Peyer's patch (tissue), 4 donors: ENCODE data around the gene ZNF785. TPM values are rescaled to one million over a fixed set of nuclear protein-coding genes. Genes with fewer than 3 reads are reported as not detected.

ENCODE experiments used
- DNase-seq, 3 donors: peaks; one replicate each; pipeline ENCODE4 v3.0.0-alpha.2; 2017 to 2019
- H3K27ac ChIP-seq, 4 donors: fragments of 200-600 bp; sonication (generic); one replicate each; pipeline ENCODE4 v1.5.1; 2016 to 2019
- H3K27me3 ChIP-seq, 2 donors: fragments of 200-600 bp; sonication (generic); one replicate each; pipeline ENCODE4 v1.5.1; 2019
- H3K36me3 ChIP-seq, 3 donors: fragments of 200-600 bp; sonication (generic); one replicate each; pipeline ENCODE4 v1.5.1; 2016 to 2019
- H3K4me1 ChIP-seq, 4 donors: fragments of 200-600 bp; sonication (generic); one replicate each; pipeline ENCODE4 v1.5.1; 2016 to 2019
- H3K4me3 ChIP-seq, 4 donors: fragments of 200-600 bp; sonication (generic); 1 replicate in 3 of 4; 2 replicates in 1 of 4; pipeline ENCODE4 v1.5.1; 2016 to 2019; ENCODE audit warnings: mild to moderate bottlenecking in 1 of 4
- H3K9me3 ChIP-seq, 4 donors: fragments of 200-600 bp; sonication (generic); one replicate each; pipeline ENCODE4 v1.5.1; 2016 to 2019; ENCODE audit warnings: mild to moderate bottlenecking in 1 of 4
- POLR2A ChIP-seq, 2 donors: fragments of 450-650 bp; IDR thresholded peaks; one replicate each; pipeline ENCODE4 v1.5.1; 2017; ENCODE audit warnings: antibody characterized with exemption in 2 of 2, mild to moderate bottlenecking in 2 of 2, moderate library complexity in 2 of 2
- total RNA-seq, 4 donors: library from RNA; depleted of rRNA; stranded (reverse); fragments of >200 nt; gene quantifications; one replicate each; pipeline ENCODE4 v1.1.0, GENCODE V29; 2016
- TF ChIP-seq, protein P1 (sequence below), 6 experiments: fragments of 450-650 bp in 4 of 6; fragments of 200-600 bp in 2 of 6; sonication (generic) in 1 of 6; IDR thresholded peaks; one replicate each; pipeline ENCODE4 v1.5.1; 2017 to 2019; ENCODE audit warnings: antibody characterized with exemption in 6 of 6, mild to moderate bottlenecking in 3 of 6, moderate library complexity in 1 of 6

The ZNF785 gene
- total RNA-seq, 4 donors from 2014 or later = 13.7 to 55.0 (median 29.3) TPM

DNA sequence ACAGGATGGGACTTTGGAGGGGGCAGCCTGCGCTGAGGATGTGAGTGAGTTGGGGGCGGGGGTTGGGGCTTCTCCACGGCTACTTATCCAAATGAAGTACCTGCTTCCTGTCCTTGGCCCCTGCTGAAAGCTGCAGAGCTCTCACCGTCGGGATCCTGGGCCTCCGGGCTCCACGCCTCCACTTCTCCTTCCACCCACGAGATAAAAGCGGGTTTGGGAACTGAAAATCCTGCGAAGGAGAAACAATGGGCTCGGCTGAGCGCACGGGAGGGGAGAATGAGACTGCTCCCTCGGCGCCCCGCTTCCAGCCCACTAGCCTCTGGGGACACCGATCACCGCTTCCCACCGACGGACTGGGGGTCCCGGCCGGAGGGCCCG is 486 bp downstream of the ZNF785 start:
- peak overlapping the region; percentile 85 to 92 (median 88) for H3K27ac ChIP-seq
- H3K9me3 ChIP-seq = no peaks in the 10 kb centered on the region
- H3K27me3 ChIP-seq = no peaks in the 10 kb centered on the region
- peak in 2 of 3 donors; percentile 29 to 52 for DNase-seq
- H3K4me3 ChIP-seq = peak overlapping the region; percentile 68 to 90 (median 78)
- no peak for TF ChIP-seq POLR2A (IDR thresholded peaks at IDR 0.05)
- TF ChIP-seq, protein P1, sequence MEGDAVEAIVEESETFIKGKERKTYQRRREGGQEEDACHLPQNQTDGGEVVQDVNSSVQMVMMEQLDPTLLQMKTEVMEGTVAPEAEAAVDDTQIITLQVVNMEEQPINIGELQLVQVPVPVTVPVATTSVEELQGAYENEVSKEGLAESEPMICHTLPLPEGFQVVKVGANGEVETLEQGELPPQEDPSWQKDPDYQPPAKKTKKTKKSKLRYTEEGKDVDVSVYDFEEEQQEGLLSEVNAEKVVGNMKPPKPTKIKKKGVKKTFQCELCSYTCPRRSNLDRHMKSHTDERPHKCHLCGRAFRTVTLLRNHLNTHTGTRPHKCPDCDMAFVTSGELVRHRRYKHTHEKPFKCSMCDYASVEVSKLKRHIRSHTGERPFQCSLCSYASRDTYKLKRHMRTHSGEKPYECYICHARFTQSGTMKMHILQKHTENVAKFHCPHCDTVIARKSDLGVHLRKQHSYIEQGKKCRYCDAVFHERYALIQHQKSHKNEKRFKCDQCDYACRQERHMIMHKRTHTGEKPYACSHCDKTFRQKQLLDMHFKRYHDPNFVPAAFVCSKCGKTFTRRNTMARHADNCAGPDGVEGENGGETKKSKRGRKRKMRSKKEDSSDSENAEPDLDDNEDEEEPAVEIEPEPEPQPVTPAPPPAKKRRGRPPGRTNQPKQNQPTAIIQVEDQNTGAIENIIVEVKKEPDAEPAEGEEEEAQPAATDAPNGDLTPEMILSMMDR (IDR thresholded peaks at IDR 0.05) = no peak
- peaks cover 0 to 35% (median 0%) of the 10 kb centered on the region in 3 donors for H3K36me3 ChIP-seq
- peaks cover 0 to 31% (median 2%) of the 10 kb centered on the region in 4 donors for H3K4me1 ChIP-seq

DNA sequence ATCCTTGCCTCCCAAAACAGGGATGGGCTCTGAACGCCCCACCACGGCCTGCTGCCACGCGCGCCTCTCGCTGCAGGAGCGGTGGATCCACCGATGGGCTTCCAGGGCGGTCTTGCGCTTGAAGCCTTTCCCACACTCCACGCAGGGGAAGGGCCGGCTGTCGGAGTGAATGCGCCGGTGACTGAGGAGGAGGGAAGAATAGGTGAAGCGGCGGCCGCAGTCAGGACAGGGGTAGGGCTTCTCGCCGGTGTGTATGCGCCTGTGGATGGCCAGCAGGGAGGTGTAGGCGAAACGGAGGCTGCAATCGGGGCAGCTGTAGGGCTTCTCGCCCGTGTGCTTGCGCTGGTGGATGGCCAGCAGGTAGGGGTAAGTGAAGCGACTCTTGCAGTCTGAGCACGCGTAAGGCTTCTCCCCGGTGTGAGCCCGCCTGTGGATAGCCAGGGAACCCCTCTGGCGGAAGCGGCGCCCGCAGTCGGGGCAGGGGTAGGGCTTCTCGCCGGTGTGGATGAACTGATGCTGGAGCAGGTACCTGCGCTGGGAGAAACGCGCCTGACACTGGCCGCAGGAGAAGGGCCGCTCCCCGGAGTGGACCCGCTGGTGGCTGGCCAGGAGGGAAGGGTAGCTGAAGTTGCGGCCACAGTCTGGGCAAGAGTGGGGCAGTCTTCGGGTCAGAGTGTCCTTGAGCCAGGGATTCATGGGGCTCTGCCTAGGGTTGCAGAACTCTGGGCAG is 2.7 kb downstream of the ZNF785 start:
- Histone ChIP-seq H3K36me3 (peaks cover 0 to 48% (median 3%) of the 10 kb centered on the region in 3 donors), H3K9me3 (no peaks in the 10 kb centered on the region), H3K27me3 (no peaks in the 10 kb centered on the region), H3K4me3 (no peak overlapping the region), H3K4me1 (peaks cover 0 to 31% (median 2%) of the 10 kb centered on the region in 4 donors), H3K27ac (no peak overlapping the region)
- DNase-seq = no peak
- TF ChIP-seq POLR2A (IDR thresholded peaks at IDR 0.05) = no peak
- TF ChIP-seq, protein P1 (IDR thresholded peaks at IDR 0.05) = no peak

DNA sequence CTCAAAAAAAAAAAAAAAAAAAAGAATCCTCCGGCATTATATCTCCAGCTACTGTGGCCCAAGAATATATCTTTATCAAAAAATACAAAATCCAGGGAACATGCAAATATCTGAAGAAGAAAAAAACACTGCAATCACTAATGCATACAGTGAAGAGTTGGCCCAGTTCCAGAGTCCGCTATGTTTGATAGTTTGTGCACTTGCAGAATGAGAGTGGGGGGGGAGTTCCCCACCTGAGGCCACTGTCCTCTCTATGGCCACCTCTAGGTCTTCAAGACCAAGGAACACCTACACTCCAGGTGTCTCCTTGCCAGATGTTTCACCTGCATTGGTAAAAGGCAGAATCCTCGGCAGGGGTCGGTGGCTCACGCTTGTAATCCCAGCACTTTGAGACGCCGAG is 4.0 kb downstream of the ZNF785 start:
- H3K27me3 ChIP-seq = no peaks in the 10 kb centered on the region

DNA sequence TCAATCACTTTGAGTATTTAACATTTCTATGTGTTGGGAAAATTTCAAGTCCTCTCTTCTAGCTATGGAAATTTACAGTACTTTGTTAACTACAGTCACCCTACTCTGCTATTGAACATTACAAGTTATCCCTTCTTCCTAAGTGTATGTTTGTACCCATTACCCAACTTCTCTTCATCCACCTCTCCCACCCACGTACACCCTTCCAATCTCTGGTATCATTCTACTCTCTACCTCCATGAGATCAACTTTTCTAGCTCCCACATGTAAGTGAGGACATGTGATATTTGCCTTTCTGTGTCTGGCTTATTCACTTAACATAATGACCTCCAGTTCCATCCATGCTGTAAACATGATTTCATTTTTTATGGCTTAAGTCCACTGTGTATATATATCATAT is 10.8 kb downstream of the ZNF785 start:
- TF ChIP-seq POLR2A (IDR thresholded peaks at IDR 0.05) = no peak
- TF ChIP-seq, protein P1 (IDR thresholded peaks at IDR 0.05) = no peak
- Histone ChIP-seq H3K4me1 (peaks cover 4 to 22% (median 7%) of the 10 kb centered on the region in 4 donors), H3K27ac (no peak overlapping the region), H3K4me3 (no peak overlapping the region), H3K9me3 (no peaks in the 10 kb centered on the region), H3K36me3 (peaks cover 0 to 19% (median 3%) of the 10 kb centered on the region in 3 donors), H3K27me3 (no peaks in the 10 kb centered on the region)
- no peak for DNase-seq

More for the DNA sequence above, 4.0 kb downstream of the ZNF785 start:
- Histone ChIP-seq H3K4me1 (peaks cover 0 to 23% (median 2%) of the 10 kb centered on the region in 4 donors), H3K4me3 (no peak overlapping the region), H3K36me3 (peaks cover 0 to 53% (median 3%) of the 10 kb centered on the region in 3 donors), H3K27ac (no peak overlapping the region), H3K9me3 (no peaks in the 10 kb centered on the region)
- DNase-seq = no peak
- TF ChIP-seq, protein P1 (IDR thresholded peaks at IDR 0.05) = no peak
- TF ChIP-seq POLR2A (IDR thresholded peaks at IDR 0.05) = no peak

DNA sequence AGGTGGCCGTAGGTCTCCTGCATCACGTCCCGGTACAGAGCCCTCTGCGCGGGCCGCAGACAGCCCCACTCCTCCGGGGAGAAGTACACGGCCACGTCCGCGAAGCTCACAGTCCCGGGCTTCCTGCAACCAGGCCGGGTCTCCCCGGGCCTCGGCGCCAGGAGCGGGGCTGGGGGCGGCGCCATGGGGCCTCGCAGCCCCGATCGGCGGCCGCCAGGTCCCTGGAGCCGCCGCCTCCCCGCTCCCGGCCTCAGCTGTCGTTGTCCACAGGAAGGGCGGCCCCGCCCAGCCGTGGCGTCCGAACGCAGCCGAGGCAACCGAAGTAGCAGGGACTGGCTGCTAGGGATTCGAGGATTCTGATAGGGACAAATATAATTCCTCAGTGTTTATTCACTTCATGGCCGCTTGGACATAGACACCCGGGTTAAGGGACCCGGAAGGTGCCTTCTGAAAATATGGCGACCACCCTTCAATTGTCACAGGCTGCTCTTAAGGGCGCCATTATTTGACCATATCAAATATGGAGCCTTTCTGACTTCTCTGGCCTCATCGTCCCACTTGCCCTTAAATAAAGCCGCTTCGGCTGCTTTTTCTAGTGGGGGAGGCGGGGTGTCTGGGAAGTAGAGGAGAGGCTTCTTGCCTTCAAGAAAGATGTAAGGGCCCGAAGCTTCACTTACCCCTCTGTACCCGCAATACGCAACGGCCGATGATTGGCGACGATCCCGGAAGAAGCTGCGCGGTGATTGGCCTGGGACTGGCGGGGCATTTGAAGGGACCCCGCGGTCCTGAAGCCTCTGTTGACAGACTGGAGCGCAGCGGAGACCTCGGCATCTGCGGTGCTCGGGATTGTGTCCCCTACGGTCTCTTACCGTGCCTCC is 13.8 kb downstream of the ZNF785 start, which contains the start of gene ZNF688:
Gene ZNF688, minus strand, starts transcription at position 270 of the 878 bp plus-strand sequence. Its CDS starts 85 bp downstream, at position 185.
- no peaks in the 10 kb centered on the region for H3K9me3 ChIP-seq
- peaks cover 4 to 23% (median 14%) of the 10 kb centered on the region in 4 donors for H3K4me1 ChIP-seq
- no peaks in the 10 kb centered on the region for H3K27me3 ChIP-seq
- peak within 1 kb of the TSS; percentile 81 to 95 (median 86) for H3K4me3 ChIP-seq
- peak; percentile 93 to 98 (median 94) for DNase-seq
- H3K36me3 ChIP-seq = peaks cover 0 to 4% (median 0%) of the 10 kb centered on the region in 3 donors
- TF ChIP-seq, protein P1 (IDR thresholded peaks at IDR 0.05) = peak in 1 of 6 experiments; percentile 20
- peak; percentile 53 to 66 for TF ChIP-seq POLR2A (IDR thresholded peaks at IDR 0.05)
- H3K27ac ChIP-seq = peak within 1 kb of the TSS; percentile 98 to 99 (median 98)
